PC-9 (cell line): ENCODE measurements around the gene CYP2F1.

Experiments used
- EZH2 ChIP-seq: fragments of 200-600 bp; sonication (generic); IDR thresholded peaks from 2 replicates; pipeline ENCODE4 v1.8.0; 2017; ENCODE audit warnings: antibody characterized with exemption, low read depth
- TF ChIP-seq, protein P1 (sequence below): fragments of 200-600 bp; sonication (generic); conservative IDR thresholded peaks from 2 replicates; pipeline ENCODE4 v1.6.1; 2017; ENCODE audit warnings: mixed run types, antibody characterized with exemption, mild to moderate bottlenecking, moderate library complexity

DNA sequence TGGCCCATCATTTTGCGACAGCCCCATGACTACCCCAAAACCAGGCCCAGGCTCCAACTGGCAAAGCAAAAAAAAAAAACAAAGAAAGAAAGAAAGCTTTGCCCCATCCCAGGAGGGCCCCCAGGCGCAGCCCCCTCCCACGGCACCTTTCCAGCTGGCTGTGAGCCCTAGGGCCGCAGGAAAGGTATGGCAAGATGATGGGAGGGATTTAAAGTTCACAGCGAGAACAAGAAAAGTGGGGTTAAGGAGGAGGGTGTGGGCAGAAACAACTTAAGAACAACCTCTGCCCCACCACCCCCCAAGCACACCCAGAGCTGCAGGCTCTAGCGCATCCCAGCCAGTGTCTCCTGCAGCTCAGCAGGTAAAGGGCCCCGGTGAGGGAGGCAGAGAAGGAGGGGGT lies at the start of gene CYP2F1:
- TF ChIP-seq, protein P1, sequence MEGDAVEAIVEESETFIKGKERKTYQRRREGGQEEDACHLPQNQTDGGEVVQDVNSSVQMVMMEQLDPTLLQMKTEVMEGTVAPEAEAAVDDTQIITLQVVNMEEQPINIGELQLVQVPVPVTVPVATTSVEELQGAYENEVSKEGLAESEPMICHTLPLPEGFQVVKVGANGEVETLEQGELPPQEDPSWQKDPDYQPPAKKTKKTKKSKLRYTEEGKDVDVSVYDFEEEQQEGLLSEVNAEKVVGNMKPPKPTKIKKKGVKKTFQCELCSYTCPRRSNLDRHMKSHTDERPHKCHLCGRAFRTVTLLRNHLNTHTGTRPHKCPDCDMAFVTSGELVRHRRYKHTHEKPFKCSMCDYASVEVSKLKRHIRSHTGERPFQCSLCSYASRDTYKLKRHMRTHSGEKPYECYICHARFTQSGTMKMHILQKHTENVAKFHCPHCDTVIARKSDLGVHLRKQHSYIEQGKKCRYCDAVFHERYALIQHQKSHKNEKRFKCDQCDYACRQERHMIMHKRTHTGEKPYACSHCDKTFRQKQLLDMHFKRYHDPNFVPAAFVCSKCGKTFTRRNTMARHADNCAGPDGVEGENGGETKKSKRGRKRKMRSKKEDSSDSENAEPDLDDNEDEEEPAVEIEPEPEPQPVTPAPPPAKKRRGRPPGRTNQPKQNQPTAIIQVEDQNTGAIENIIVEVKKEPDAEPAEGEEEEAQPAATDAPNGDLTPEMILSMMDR = no peak
- no peak for TF ChIP-seq EZH2
